Neutrophil (primary cell): ENCODE results near the gene LY6G6F.

Experiments used
- H3K27ac ChIP-seq: fragments of 200-600 bp; sonication (generic); 2 replicates; pipeline ENCODE4 v1.5.1; 2016; ENCODE audit warnings: mild to moderate bottlenecking, moderate library complexity
- H3K27me3 ChIP-seq: fragments of 200-600 bp; sonication (generic); 2 replicates; pipeline ENCODE4 v1.6.0; 2016; ENCODE audit warnings: mild to moderate bottlenecking
- H3K36me3 ChIP-seq: fragments of 200-600 bp; sonication (generic); 2 replicates; pipeline ENCODE4 v1.5.1; 2017
- H3K4me1 ChIP-seq, 2 experiments: fragments of 200-600 bp in 1 of 2; sonication (generic) in 1 of 2; 1 replicate in 1 of 2; 2 replicates in 1 of 2; pipeline versions ENCODE4 v1.5.1 to v1.6.1; 2013 to 2016; ENCODE audit warnings: low read depth in 1 of 2, low read length in 1 of 2, mild to moderate bottlenecking in 1 of 2, moderate library complexity in 1 of 2; ENCODE audit not compliant: control insufficient read depth in 1 of 2, insufficient read depth in 1 of 2
- H3K4me3 ChIP-seq, 2 experiments: fragments of 200-600 bp in 1 of 2; sonication (generic) in 1 of 2; 1 replicate in 1 of 2; 2 replicates in 1 of 2; pipeline ENCODE4 v1.5.1; 2013 to 2016; ENCODE audit warnings: low read depth in 1 of 2, low read length in 1 of 2, mild to moderate bottlenecking in 1 of 2, moderate library complexity in 1 of 2
- H3K9me3 ChIP-seq: fragments of 200-600 bp; sonication (generic); 2 replicates; pipeline ENCODE4 v1.5.1; 2016
- CTCF ChIP-seq: fragments of 200-600 bp; sonication (generic); IDR thresholded peaks from 2 replicates; pipeline ENCODE4 v1.5.1; 2016; ENCODE audit warnings: antibody characterized with exemption

Gene LY6G6F

GRCh38 chr6:31737991-31738979 is 31.6 kb downstream of the LY6G6F start:
- Histone ChIP-seq H3K9me3 (no peaks in the 10 kb centered on the region), H3K27ac (peak overlapping the region; percentile 96), H3K36me3 (peaks cover 11% of the 10 kb centered on the region), H3K27me3 (no peaks in the 10 kb centered on the region), H3K4me1 (peaks cover 57 to 65% of the 10 kb centered on the region in 2 experiments), H3K4me3 (peak overlapping the region; percentile 88 to 98)
- no peak for TF ChIP-seq CTCF

- TF ChIP-seq CTCF, result no peak
Observed at GRCh38 chr6:31739639-31740396, 33.2 kb downstream of the LY6G6F start, which contains the start of gene MSH5. Gene MSH5 (plus strand): TSS chr6:31740005. CDS start chr6:31740467, 462 bp downstream.

GRCh38 chr6:31740397-31741223 is 33.9 kb downstream of the LY6G6F start:
- peaks cover 44 to 52% of the 10 kb centered on the region in 2 experiments for H3K4me1 ChIP-seq
- peak overlapping the region; percentile 96 for H3K27ac ChIP-seq
- no peak for TF ChIP-seq CTCF
- no peaks in the 10 kb centered on the region for H3K27me3 ChIP-seq
- H3K36me3 ChIP-seq, result no peaks in the 10 kb centered on the region
- peak overlapping the region; percentile 82 to 88 for H3K4me3 ChIP-seq
- H3K9me3 ChIP-seq, result no peaks in the 10 kb centered on the region

More at GRCh38 chr6:31739639-31740396, 33.2 kb downstream of the LY6G6F start, which contains the start of gene MSH5:
- Histone ChIP-seq H3K4me3 (peak within 1 kb of the TSS; percentile 88 to 98), H3K4me1 (peaks cover 44 to 52% of the 10 kb centered on the region in 2 experiments), H3K36me3 (no peaks in the 10 kb centered on the region), H3K9me3 (no peaks in the 10 kb centered on the region), H3K27me3 (no peaks in the 10 kb centered on the region), H3K27ac (peak within 1 kb of the TSS; percentile 96)

- Histone ChIP-seq H3K27ac (peak overlapping the region; percentile 96), H3K27me3 (no peaks in the 10 kb centered on the region), H3K4me3 (no peak overlapping the region), H3K4me1 (peaks cover 42 to 48% of the 10 kb centered on the region in 2 experiments), H3K36me3 (no peaks in the 10 kb centered on the region), H3K9me3 (no peaks in the 10 kb centered on the region)
- TF ChIP-seq CTCF, result no peak
Observed at GRCh38 chr6:31741815-31742214, 35.1 kb downstream of the LY6G6F start.

GRCh38 chr6:31742894-31743293 is 36.2 kb downstream of the LY6G6F start:
- Histone ChIP-seq H3K9me3 (no peaks in the 10 kb centered on the region), H3K27ac (no peak overlapping the region), H3K4me3 (no peak overlapping the region), H3K27me3 (no peaks in the 10 kb centered on the region), H3K36me3 (no peaks in the 10 kb centered on the region), H3K4me1 (peaks cover 32 to 38% of the 10 kb centered on the region in 2 experiments)
- no peak for TF ChIP-seq CTCF
